Measurements from ENCODE around the gene FNDC10.

The FNDC10 gene

DNA sequence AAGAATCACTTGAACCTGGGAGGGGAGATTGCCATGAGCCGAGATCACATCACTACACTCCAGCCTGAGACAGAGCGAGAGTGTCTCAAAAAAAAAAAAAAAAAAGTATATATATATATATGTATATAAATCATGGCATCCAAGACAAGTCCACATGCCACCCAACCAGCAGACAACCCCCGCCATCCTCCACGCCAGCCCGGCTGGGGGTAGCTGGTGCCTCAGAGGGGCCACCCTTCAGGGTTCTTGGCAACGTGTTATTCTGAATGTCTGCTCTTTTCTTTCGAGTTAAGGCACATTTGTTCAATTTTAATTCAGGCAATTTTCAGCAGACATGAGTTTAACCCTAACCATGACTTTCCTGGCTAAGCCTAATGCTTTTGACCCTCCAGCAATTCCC is 49.8 kb downstream of the FNDC10 start:
- DNase-seq = no peak

DNA sequence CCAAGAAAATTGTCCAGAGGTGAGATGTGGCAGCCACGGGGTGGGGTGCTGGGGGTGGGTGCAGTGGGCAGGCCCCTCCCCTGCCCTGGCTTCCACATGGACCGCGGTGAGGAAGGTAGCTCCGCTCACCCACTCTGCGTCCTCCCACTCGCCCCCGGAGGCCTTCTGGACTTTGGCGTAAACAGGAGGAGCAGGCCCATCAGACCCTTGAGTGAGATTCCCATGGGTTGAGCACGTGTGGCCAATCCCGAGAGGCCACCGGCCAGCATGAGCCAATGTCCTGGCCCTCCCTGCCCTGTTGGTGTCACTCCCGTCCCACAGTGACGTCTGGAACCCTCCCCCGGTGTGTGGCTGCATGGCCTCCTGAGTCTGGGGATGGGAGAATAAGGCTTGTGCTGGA is 51.3 kb downstream of the FNDC10 start:
- no peak for DNase-seq
